K562 (cell line): Measurements from ENCODE around the gene KMT2E. TPM values are rescaled to one million over a fixed set of nuclear protein-coding genes. Genes with fewer than 3 reads are reported as not detected.

Experiments used
- CREM ChIP-seq: IDR thresholded peaks from 2 replicates; pipeline ENCODE4 v1.6.1; 2014; ENCODE audit warnings: antibody characterized with exemption, low read depth
- FIP1L1 ChIP-seq: fragments of 200-400 bp; formaldehyde crosslinking; IDR thresholded peaks from 2 replicates; pipeline ENCODE4 v1.6.1; 2018; ENCODE audit warnings: mild to moderate bottlenecking, low read depth, low read length; ENCODE audit not compliant: poor library complexity, severe bottlenecking
- FOXA3 ChIP-seq, 2 experiments: fragments of 450-650 bp in 1 of 2; sonication (generic) in 1 of 2; formaldehyde crosslinking; IDR thresholded peaks in 1 of 2; conservative IDR thresholded peaks in 1 of 2; 2 replicates each; pipeline versions ENCODE4 v1.4.0 to v1.8.0; 2020 to 2022; ENCODE audit warnings: mild to moderate bottlenecking in 2 of 2, missing genetic modification reagents in 1 of 2
- FOXK2 ChIP-seq, 2 experiments: fragments of 450-650 bp; IDR thresholded peaks in 1 of 2; conservative IDR thresholded peaks in 1 of 2; 2 replicates each; pipeline ENCODE4 v1.6.1; 2016; ENCODE audit warnings: low read depth in 2 of 2, mild to moderate bottlenecking in 1 of 2
- HDAC8 ChIP-seq: fragments of 450-650 bp; IDR thresholded peaks from 2 replicates; pipeline ENCODE4 v1.6.1; 2016; ENCODE audit warnings: mild to moderate bottlenecking, missing genetic modification characterization, moderate library complexity, missing compliant biosample characterization
- HMGN3 ChIP-seq: IDR thresholded peaks from 2 replicates; pipeline ENCODE4 v1.6.1; 2011; ENCODE audit warnings: borderline replicate concordance, low read depth, mild to moderate bottlenecking, mixed read lengths, low read length; ENCODE audit not compliant: insufficient read length; ENCODE audit errors: extremely low read depth
- KLF16 ChIP-seq: IDR thresholded peaks from 2 replicates; pipeline ENCODE4 v1.6.1; 2016; ENCODE audit warnings: antibody characterized with exemption
- NCOA2 ChIP-seq, 2 experiments: fragments of 450-650 bp; IDR thresholded peaks; 2 replicates each; pipeline ENCODE4 v1.6.1; 2018; ENCODE audit warnings: mild to moderate bottlenecking in 2 of 2, moderate library complexity in 1 of 2; ENCODE audit not compliant: partially characterized antibody in 2 of 2
- NCOR1 ChIP-seq: fragments of 450-650 bp; IDR thresholded peaks from 2 replicates; pipeline ENCODE4 v1.6.1; 2016; ENCODE audit warnings: mild to moderate bottlenecking, moderate library complexity
- NR2C1 ChIP-seq, 2 experiments: fragments of 450-650 bp; IDR thresholded peaks; 2 replicates each; pipeline ENCODE4 v1.6.1; 2017; ENCODE audit warnings: mild to moderate bottlenecking in 2 of 2, antibody characterized with exemption in 1 of 2, inconsistent platforms in 1 of 2, missing compliant biosample characterization in 1 of 2, missing genetic modification characterization in 1 of 2
- PYGO2 ChIP-seq: fragments of 450-650 bp; IDR thresholded peaks from 2 replicates; pipeline ENCODE4 v1.6.1; 2016; ENCODE audit warnings: mild to moderate bottlenecking, missing genetic modification characterization, moderate library complexity, missing compliant biosample characterization
- RBBP5 ChIP-seq: fragments of 200-600 bp; sonication (generic); IDR thresholded peaks from 2 replicates; pipeline ENCODE4 v1.6.1; 2012; ENCODE audit warnings: borderline replicate concordance, mild to moderate bottlenecking, low read length, control low read depth, inconsistent platforms; ENCODE audit not compliant: insufficient read depth, poor library complexity, severe bottlenecking
- SRSF7 ChIP-seq: fragments of 200-400 bp; formaldehyde crosslinking; optimal IDR thresholded peaks from 2 replicates; pipeline ENCODE3; 2017; ENCODE audit warnings: mild to moderate bottlenecking, low read depth, low read length
- TEAD4 ChIP-seq, 2 experiments: sonication (generic) in 1 of 2; formaldehyde crosslinking in 1 of 2; IDR thresholded peaks; 2 replicates each; pipeline versions ENCODE4 v1.6.1 to v1.8.0; 2012 to 2022; ENCODE audit warnings: borderline replicate concordance in 1 of 2, inconsistent platforms in 1 of 2, low read length in 1 of 2, mild to moderate bottlenecking in 1 of 2, missing genetic modification reagents in 1 of 2
- ZC3H4 ChIP-seq: sonication (generic); formaldehyde crosslinking; IDR thresholded peaks from 2 replicates; pipeline ENCODE4 v1.9.0; 2021; ENCODE audit warnings: missing genetic modification reagents, borderline replicate concordance
- ZNF431 ChIP-seq: sonication (generic); formaldehyde crosslinking; IDR thresholded peaks from 2 replicates; pipeline ENCODE4 v1.8.0; 2022; ENCODE audit warnings: mild to moderate bottlenecking, missing genetic modification reagents
- ZNF766 ChIP-seq: fragments of 200-800 bp; sonication (Bioruptor generic); conservative IDR thresholded peaks from 2 replicates; pipeline ENCODE4 v1.6.1; 2016; ENCODE audit warnings: missing genetic modification characterization, missing compliant biosample characterization
- ZNF785 ChIP-seq: fragments of 250-450 bp; sonication (Bioruptor Pico); IDR thresholded peaks from 2 replicates; pipeline ENCODE4 v1.4.0; 2020; ENCODE audit warnings: mild to moderate bottlenecking
- polyA plus RNA-seq, 8 experiments: library from polyadenylated mRNA; depleted of rRNA in 4 of 8; stranded (reverse) in 5 of 8; unstranded in 3 of 8; fragments of >200 nt; fragmentation: Nextera tagmentation in 2 of 8; fragmentation: Illumina TruSeq in 1 of 8; extraction: Ambion mirVana in 2 of 8; extraction: Trizol in 1 of 8; gene quantifications; 2 replicates each; pipeline versions ENCODE4 v1.2.1 to v1.2.3, GENCODE V29; 2011 to 2014; ENCODE audit warnings: inconsistent platforms in 1 of 8, missing spikeins in 1 of 8
- total RNA-seq, 7 experiments: library from RNA; depleted of rRNA in 6 of 7; stranded (reverse); fragments of >200 nt in 6 of 7; fragmentation: Illumina TruSeq in 2 of 7; extraction: Trizol in 2 of 7; gene quantifications; 2 replicates each; pipeline versions ENCODE4 v1.2.1 to v1.2.3, GENCODE V29; 2011 to 2021; ENCODE audit warnings: low replicate concordance in 1 of 7
- TF ChIP-seq, protein P1 (sequence below): fragments of 450-650 bp; formaldehyde crosslinking; IDR thresholded peaks from 2 replicates; pipeline ENCODE4 v1.4.0; 2020; ENCODE audit warnings: mild to moderate bottlenecking, moderate library complexity
- TF ChIP-seq, protein P2 (sequence below): fragments of 450-650 bp; formaldehyde crosslinking; IDR thresholded peaks from 2 replicates; pipeline ENCODE4 v1.4.0; 2020; ENCODE audit warnings: mild to moderate bottlenecking, mixed read lengths
- TF ChIP-seq, protein P3 (sequence below), 2 experiments: fragments of 450-650 bp in 1 of 2; sonication (generic) in 1 of 2; formaldehyde crosslinking; conservative IDR thresholded peaks; 2 replicates each; pipeline versions ENCODE4 v1.4.0 to v1.8.1; 2020 to 2022; ENCODE audit warnings: mild to moderate bottlenecking in 1 of 2, missing genetic modification reagents in 1 of 2
- TF ChIP-seq, protein P4 (sequence below): fragments of 250-450 bp; sonication (Bioruptor Pico); IDR thresholded peaks from 2 replicates; pipeline ENCODE4 v1.8.0; 2022; ENCODE audit warnings: moderate library complexity, mild to moderate bottlenecking, inconsistent platforms

KMT2E gene
- total and polyA plus RNA-seq, 9 of the 15 experiments (the other 6 are each of a cell fraction or from before 2014, with no cell fraction given), result 8.9 to 55.3 (median 38.1) TPM

DNA sequence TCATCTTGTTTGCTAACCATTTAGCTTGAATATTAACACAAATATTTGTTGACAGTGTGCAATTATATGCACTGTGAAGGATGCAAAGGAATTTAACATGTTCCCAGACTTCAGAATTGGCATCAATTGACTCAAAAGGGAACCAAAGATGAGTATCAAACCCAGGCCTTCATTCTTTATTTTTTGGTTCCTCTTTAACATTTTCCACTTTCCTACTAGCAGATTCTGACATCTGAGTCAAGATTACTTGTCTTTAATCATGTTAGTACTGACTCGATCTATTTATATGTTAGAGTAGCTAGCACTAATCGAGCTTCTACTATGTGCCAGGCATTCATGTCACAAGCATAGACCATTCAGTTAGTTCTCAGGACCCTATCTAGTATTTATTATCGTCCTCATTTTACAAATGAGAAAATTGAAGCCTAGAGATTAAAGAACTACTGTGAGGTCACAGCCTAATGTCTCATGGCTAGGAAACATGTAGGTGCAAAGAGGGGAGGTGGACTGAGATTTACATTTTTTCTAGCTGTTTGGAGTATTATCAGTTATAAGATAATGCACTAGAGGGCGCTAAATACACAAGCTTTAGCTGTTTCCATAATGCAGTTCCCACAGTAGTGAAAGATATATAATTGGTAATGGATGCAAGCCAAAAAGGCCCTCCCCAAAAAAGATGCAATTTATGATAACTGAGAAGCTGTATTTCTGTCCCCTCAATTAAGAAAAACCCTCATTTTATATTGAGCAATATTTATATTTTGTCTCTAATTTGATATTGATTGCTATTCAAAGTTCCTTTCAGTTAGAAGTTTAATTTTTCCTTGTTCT lies 32.9 kb upstream of the KMT2E start (continued):
- TF ChIP-seq, protein P1, sequence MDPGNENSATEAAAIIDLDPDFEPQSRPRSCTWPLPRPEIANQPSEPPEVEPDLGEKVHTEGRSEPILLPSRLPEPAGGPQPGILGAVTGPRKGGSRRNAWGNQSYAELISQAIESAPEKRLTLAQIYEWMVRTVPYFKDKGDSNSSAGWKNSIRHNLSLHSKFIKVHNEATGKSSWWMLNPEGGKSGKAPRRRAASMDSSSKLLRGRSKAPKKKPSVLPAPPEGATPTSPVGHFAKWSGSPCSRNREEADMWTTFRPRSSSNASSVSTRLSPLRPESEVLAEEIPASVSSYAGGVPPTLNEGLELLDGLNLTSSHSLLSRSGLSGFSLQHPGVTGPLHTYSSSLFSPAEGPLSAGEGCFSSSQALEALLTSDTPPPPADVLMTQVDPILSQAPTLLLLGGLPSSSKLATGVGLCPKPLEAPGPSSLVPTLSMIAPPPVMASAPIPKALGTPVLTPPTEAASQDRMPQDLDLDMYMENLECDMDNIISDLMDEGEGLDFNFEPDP, result peak; percentile 70; the same call in 1 of the 2 replicates
- 0 out of 2 replicates have a peak, but pooled peaks have one; percentile 20 for TF ChIP-seq ZNF431 (CRISPR knock-in tag)
- TF ChIP-seq ZNF766 (CRISPR knock-in tag), result no peak
- TF ChIP-seq, protein P2, sequence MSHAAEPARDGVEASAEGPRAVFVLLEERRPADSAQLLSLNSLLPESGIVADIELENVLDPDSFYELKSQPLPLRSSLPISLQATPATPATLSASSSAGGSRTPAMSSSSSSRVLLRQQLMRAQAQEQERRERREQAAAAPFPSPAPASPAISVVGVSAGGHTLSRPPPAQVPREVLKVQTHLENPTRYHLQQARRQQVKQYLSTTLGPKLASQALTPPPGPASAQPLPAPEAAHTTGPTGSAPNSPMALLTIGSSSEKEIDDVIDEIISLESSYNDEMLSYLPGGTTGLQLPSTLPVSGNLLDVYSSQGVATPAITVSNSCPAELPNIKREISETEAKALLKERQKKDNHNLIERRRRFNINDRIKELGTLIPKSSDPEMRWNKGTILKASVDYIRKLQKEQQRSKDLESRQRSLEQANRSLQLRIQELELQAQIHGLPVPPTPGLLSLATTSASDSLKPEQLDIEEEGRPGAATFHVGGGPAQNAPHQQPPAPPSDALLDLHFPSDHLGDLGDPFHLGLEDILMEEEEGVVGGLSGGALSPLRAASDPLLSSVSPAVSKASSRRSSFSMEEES, result no peak
- no peak for TF ChIP-seq HDAC8 (tag)
- TF ChIP-seq, protein P3, sequence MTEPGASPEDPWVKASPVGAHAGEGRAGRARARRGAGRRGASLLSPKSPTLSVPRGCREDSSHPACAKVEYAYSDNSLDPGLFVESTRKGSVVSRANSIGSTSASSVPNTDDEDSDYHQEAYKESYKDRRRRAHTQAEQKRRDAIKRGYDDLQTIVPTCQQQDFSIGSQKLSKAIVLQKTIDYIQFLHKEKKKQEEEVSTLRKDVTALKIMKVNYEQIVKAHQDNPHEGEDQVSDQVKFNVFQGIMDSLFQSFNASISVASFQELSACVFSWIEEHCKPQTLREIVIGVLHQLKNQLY (CRISPR knock-in tag; conservative IDR thresholded peaks at IDR 0.05), result no peak
- no peak for TF ChIP-seq HMGN3
- TF ChIP-seq ZNF785 (CRISPR knock-in tag), result no peak
- TF ChIP-seq, protein P4, sequence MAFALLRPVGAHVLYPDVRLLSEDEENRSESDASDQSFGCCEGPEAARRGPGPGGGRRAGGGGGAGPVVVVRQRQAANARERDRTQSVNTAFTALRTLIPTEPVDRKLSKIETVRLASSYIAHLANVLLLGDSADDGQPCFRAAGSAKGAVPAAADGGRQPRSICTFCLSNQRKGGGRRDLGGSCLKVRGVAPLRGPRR, result no peak
- TF ChIP-seq NCOR1, result peak; percentile 24; the same call in 1 of the 2 replicates
- TF ChIP-seq NCOA2 (IDR thresholded peaks at IDR 0.05; ENCODE audit: partially characterized antibody in 2 of 2), result no peak
- peak; percentile 46; the same call in 1 of the 2 replicates for TF ChIP-seq KLF16
- no peak for TF ChIP-seq ZC3H4
- no peak for TF ChIP-seq RBBP5
- peak in 1 of 2 experiments; percentile 37; a peak in 1 of 4 replicates for TF ChIP-seq FOXK2 (conservative IDR thresholded peaks at IDR 0.05 in 1 of 2, IDR thresholded peaks at IDR 0.05 in 1 of 2; ENCODE audit: low read depth in 2 of 2)
- peak; percentile 68 for TF ChIP-seq TEAD4 (IDR thresholded peaks at IDR 0.05; ENCODE audit: low read length)
- no peak for TF ChIP-seq TEAD4 (CRISPR knock-in tag; IDR thresholded peaks at IDR 0.05; ENCODE audit: borderline replicate concordance)
- TF ChIP-seq FOXA3 (CRISPR knock-in tag; conservative IDR thresholded peaks at IDR 0.05 in 1 of 2, IDR thresholded peaks at IDR 0.05 in 1 of 2), result peak in 1 of 2 experiments; percentile 38; a peak in 2 of 4 replicates
- 0 out of 2 replicates have a peak, but pooled peaks have one; percentile 24 for TF ChIP-seq NR2C1 (IDR thresholded peaks at IDR 0.05)
- no peak for TF ChIP-seq NR2C1 (tag; IDR thresholded peaks at IDR 0.05)
- peak; percentile 25 for TF ChIP-seq FIP1L1
- no peak for TF ChIP-seq SRSF7
- no peak for TF ChIP-seq PYGO2
- no peak for TF ChIP-seq CREM
